ENCODE measurements around the gene CRADD.
"Not testable (repeated sequence)": the region's sequence is repeated elsewhere in the genome, so short reads cannot be mapped to it uniquely, and the experiment has no call there.

CRADD gene

DNA sequence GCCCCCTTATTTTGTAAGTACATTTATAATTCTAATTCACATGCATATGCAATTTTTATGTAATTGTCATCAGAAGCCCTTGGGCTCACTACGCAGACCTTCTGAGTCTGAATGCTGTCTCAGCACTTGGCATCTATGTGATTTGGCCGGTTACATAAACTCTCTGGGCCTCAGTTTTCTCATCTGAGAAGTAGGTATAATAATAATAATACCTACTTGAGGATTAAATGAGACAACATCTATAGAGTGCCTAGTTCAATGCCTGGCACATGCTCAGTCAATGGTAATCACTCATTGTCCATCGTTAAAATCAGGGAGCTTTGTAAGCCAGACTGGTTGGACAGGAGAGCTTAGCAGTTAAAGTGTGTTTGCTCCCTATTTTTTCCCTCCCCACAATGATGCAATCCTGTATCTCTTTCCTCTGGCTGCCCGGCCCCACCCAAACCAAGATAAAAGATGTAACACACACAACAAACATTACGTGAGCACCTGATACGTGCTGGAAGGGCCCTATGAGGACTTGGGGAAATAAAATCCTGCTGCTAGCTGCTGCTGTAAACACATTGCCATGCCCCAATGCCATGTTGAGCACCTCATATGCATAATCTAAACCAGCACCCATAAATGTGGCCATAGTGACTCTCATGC lies 235.0 kb downstream of the CRADD start:
- no peak for DNase-seq

DNA sequence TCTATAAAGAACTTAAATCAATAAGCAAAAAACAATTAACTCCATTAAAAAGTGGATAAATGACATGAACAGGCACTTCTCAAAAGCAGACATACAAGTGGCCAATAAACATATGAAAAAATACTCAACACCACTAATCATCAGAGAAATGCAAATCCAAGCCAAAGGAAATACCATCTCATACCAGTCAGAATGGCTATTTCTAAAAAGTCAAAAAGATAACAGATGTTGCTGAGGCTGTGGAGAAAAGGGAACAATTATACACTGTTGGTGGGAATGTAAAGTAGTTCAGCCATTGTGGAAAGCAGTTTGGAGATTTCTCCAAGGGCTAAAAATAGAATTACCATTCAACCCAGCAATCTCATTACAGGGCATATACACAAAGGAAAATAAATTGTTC lies 236.7 kb downstream of the CRADD start:
- no peak for DNase-seq

- no peak for DNase-seq
Measured at GRCh38 chr12:93914281-93914680, 237.1 kb downstream of the CRADD start.

DNA sequence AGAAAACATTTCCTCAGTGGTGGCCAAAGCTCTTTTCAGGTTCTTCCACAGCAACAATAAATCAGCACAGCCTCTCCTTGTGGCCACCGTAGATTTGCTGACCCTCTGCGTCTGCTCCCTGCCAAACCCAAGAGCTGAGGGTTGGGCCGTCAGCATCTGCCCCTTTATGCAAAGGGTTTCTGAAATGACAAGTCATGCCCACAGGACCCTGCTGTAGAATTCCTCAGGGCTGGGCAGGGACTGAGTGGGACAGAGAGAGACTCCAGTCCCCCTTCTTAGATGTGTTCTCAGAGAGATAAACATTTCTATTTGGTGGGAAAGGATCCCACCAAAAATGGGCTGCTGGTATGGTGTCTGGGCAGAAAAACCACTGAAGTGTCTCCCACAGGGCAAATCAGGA lies 238.2 kb downstream of the CRADD start:
- DNase-seq, result no peak

- DNase-seq, result no peak
Measured at GRCh38 chr12:93916402-93916801, 239.2 kb downstream of the CRADD start.

- DNase-seq, result no peak
Measured at GRCh38 chr12:93918262-93918661, 241.1 kb downstream of the CRADD start.

DNA sequence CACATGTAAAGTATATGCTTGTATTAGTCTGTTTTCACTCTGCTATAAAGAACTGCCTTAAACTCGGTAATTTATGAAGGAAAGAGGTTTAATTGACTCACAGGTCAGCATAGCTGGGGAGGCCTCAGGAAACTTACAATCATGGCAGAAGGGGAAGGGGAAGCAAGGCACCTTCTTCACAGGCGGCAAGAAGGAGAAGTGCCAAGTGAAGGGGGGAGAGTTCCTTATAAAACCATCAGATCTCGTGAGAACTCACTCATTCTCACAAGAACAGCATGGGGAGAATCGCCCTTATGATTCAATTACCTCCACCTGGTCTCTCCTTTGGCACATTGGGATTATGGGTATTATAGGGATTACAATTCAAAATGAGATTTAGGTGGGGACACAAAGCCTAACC lies 241.7 kb downstream of the CRADD start:
- no peak for DNase-seq

DNA sequence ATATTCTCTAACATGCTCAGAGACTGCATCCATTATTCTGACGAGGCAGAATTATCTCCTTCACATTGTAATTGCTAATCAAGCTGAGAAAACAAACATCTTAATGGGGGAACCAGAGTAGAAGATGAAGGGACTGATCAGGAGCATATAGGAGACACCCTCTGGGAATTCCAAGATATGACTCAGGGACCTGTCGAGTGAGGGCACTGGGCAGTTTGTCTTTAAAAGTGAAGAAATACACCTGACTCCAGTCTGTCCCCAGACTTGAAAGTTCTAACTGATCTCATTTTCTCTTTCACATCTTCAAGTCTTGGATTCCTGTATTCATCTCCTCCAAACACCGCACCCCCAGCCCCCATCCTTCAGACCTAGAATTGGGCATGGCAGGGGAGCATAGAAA lies 244.3 kb downstream of the CRADD start:
- DNase-seq, result no peak

DNA sequence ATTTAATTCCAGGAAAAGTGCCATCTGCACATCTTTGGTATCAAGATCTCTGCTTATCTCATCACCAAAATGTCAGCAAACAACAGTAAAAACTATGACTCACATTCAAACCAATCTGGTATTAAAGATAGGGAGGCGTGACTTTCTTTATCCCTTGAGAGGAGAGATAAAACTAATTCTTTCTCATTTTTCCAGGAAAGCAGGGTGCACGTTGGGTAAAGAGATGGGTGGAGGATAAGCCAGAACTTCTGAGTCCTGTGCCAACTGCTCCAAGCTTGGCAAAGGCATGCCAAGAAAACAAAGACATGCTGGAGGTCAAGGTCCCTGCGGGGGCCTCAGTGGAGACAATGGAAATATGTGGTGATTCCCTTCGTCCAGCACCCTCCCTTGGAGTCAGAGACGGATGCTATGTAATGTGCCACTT lies 245.4 kb downstream of the CRADD start:
- DNase-seq, result no peak

DNA sequence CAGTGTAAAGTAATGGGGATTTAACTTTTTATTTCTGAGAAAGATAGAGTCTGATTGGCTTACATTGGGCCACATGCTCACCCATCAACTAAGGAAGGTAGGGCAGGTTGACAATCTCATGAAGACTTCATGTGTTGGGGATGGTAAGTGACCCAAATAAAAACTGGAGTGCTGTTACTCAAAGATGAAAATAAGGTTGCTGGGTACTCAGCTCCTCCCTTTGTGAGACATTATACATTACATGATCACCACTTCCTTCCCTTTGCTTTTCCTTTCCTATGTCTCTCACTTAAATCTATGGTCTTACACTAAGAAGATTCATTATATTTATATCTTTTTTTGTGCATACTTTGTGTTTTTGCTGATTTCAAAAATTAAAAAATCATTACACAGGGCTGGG lies 247.2 kb downstream of the CRADD start:
- no peak for DNase-seq

- DNase-seq, result no peak
Measured at GRCh38 chr12:93925585-93926205, 248.5 kb downstream of the CRADD start.

GRCh38 chr12:93926237-93926636 lies 249.1 kb downstream of the CRADD start:
- DNase-seq, result no peak

- DNase-seq, result not testable (repeated sequence)
Measured at GRCh38 chr12:93929081-93929480, 251.9 kb downstream of the CRADD start.

- DNase-seq, result no peak
Measured at GRCh38 chr12:93937812-93938211, 260.6 kb downstream of the CRADD start.

DNA sequence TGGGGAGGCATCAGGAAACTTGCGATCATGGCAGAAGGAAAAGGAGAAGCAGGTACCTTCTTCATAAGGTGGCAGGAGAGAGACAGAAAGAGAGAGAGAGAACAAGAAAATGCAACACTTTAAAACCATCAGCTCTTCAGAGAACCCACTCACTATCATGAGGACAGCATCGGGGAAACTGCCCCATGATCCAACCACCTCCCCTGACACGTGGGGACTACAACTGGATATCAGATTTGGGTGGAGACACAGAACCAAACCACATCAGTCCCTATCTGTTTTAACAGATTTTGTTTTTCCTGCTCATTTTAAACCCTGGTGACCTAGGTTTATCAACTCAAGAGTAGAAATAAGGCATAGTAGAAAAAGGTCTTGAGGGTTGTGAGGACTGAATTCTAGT lies 261.1 kb downstream of the CRADD start:
- no peak for DNase-seq

DNA sequence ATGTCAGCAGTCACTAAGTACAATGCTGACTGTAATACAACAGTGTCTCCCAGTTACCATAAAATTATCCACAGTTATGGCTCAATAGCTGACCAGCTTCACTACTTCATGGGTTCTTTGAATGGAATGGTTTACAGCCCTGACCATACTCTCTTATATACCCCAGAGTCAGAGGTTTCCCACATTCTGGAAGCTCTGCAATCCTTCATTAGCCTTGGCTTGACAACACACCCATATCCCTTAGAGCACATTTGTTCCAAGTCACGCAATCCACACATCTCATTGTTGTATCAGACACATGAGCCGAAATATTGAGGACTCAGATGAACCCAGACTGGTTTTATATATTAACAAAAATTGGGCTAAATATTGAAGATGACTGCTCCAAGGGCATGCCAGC lies 261.8 kb downstream of the CRADD start:
- DNase-seq, result no peak

DNA sequence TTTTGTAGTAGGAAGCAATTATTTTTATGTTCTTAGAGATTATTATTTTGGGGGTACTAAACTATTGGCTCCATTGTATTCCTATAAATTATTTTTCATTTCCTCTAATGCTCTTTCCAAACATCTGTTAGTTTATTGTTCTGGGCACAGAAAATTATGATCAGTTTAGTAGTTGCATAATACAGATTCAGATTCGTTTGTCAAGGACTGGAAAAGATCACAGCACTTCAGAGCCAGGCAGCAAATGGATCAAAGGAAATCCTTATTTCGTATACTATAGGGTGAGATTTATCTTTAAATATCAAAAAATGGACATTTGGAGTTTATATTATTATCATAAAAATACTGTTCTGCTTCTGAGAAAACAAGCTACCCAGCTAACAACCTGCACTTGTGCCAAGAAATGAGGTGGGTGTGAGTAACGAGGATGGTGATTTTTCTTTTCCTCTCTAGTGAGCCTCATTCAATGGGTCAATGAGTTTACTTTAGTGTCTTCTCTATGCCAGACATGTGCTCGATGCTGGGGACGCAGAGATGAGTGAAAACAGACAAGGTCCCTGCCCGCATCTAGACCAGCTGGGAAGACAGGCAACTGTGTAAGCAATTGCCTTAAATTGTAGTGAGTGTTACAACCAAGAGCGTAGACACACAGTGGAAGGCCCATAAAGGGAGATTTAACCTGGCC lies 262.6 kb downstream of the CRADD start:
- no peak for DNase-seq

GRCh38 chr12:93943780-93944179 lies 266.6 kb downstream of the CRADD start:
- no peak for DNase-seq

GRCh38 chr12:93944201-93944600 lies 267.0 kb downstream of the CRADD start:
- no peak for DNase-seq
